Uterus (tissue), 2 donors: ENCODE data around the gene KIF26B.

Experiments
- POLR2A ChIP-seq, 2 donors: fragments of 450-650 bp; IDR thresholded peaks; one replicate each; pipeline ENCODE4 v1.6.1; 2016; ENCODE audit warnings: antibody characterized with exemption in 2 of 2, mild to moderate bottlenecking in 1 of 2, moderate library complexity in 1 of 2
- TF ChIP-seq, protein P1 (sequence below), 4 experiments: fragments of 200-600 bp in 2 of 4; fragments of 450-650 bp in 2 of 4; sonication (generic) in 2 of 4; IDR thresholded peaks; one replicate each; pipeline ENCODE4 v1.5.1; 2016 to 2019; ENCODE audit warnings: antibody characterized with exemption in 4 of 4, mild to moderate bottlenecking in 2 of 4, moderate library complexity in 1 of 4

DNA sequence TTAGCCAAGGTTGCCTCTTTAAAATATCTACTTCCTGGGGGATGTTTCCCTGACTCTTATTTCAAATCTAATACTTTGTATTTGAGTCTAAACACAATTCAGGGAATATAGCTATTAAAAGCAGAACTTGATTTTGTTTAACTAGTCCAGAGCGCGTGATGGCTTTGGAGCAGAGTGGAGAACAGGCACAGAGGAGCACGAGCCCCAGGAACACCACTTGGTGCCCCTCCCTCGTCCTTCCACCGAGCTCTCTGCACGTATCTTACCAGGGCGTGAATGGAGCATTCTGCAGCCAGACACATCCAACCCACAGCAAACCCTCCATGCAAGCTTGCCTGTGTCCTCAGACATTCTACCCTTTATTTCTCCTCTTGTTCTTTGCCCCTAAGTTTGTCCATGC, 14.1 kb downstream of the KIF26B start:
- TF ChIP-seq, protein P1, sequence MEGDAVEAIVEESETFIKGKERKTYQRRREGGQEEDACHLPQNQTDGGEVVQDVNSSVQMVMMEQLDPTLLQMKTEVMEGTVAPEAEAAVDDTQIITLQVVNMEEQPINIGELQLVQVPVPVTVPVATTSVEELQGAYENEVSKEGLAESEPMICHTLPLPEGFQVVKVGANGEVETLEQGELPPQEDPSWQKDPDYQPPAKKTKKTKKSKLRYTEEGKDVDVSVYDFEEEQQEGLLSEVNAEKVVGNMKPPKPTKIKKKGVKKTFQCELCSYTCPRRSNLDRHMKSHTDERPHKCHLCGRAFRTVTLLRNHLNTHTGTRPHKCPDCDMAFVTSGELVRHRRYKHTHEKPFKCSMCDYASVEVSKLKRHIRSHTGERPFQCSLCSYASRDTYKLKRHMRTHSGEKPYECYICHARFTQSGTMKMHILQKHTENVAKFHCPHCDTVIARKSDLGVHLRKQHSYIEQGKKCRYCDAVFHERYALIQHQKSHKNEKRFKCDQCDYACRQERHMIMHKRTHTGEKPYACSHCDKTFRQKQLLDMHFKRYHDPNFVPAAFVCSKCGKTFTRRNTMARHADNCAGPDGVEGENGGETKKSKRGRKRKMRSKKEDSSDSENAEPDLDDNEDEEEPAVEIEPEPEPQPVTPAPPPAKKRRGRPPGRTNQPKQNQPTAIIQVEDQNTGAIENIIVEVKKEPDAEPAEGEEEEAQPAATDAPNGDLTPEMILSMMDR (IDR thresholded peaks at IDR 0.05), result no peak
- no peak for TF ChIP-seq POLR2A (IDR thresholded peaks at IDR 0.05)
